ENCODE data around the gene HOXC6. TPM values are rescaled to one million over a fixed set of nuclear protein-coding genes. Genes with fewer than 3 reads are reported as not detected.

HOXC6 gene
- total RNA-seq, 1 experiment from 2014 or later, result 7.1 TPM

DNA sequence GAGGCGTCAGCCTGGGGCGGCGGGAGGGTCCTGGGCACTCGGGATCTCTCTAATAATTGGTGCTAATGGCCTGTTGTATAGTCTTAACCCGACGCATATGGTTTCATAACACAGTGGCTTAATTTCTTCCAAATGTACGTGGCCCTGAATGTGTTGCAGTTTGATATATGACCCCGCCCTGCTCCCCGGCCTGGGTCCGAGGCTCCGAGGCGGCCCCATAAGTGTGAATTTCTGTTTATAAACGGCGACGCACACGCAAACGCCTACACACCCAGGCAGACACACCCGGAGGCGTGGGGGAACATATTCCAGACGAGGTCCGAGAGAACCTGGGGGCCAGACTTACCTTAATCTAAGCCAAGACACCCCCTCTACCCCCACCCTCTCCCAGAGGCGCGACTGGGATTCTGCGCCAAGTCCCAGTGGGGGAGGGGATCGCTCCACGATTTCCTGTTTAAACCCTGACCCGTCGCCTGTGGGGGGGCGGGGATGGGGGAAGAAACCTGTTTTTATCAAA is 9.7 kb upstream of the HOXC6 start:
- TF ChIP-seq, protein P1, sequence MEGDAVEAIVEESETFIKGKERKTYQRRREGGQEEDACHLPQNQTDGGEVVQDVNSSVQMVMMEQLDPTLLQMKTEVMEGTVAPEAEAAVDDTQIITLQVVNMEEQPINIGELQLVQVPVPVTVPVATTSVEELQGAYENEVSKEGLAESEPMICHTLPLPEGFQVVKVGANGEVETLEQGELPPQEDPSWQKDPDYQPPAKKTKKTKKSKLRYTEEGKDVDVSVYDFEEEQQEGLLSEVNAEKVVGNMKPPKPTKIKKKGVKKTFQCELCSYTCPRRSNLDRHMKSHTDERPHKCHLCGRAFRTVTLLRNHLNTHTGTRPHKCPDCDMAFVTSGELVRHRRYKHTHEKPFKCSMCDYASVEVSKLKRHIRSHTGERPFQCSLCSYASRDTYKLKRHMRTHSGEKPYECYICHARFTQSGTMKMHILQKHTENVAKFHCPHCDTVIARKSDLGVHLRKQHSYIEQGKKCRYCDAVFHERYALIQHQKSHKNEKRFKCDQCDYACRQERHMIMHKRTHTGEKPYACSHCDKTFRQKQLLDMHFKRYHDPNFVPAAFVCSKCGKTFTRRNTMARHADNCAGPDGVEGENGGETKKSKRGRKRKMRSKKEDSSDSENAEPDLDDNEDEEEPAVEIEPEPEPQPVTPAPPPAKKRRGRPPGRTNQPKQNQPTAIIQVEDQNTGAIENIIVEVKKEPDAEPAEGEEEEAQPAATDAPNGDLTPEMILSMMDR (IDR thresholded peaks at IDR 0.05; ENCODE audit: unreplicated experiment), result no peak
- H3K4me1 Mint-ChIP-seq (ENCODE audit: insufficient read depth, unreplicated experiment), result peaks cover 23% of the 10 kb centered on the region
- peak overlapping the region; percentile 98 for H3K27ac Mint-ChIP-seq (ENCODE audit: low read depth, unreplicated experiment)
- CTCF ChIA-PET, result no interaction called here
- POLR2A ChIA-PET, result interaction anchor here (0.7 to 3.9 kb wide), 10 partner anchors 10 to 291 kb away, joined by 3 to 37 read pairs (median 4); partner anchors contain the start of genes CALCOCO1, HNRNPA1, HOXC13 and HOXC6
- BruUV-seq (replicated peaks), result TSS peak; percentile 85
- intact Hi-C loops (cut with micrococcal nuclease), result no loop called here
- peak overlapping the region; percentile 98 for H3K4me3 Mint-ChIP-seq (ENCODE audit: unreplicated experiment)
- peak; percentile 88 for DNase-seq (ENCODE audit: unreplicated experiment)
- H3K36me3 Mint-ChIP-seq (ENCODE audit: insufficient read depth, unreplicated experiment), result no peaks in the 10 kb centered on the region
- H3K27me3 Mint-ChIP-seq (ENCODE audit: insufficient read depth, unreplicated experiment), result no peaks in the 10 kb centered on the region
- H3K9me3 Mint-ChIP-seq (ENCODE audit: unreplicated experiment), result no peaks in the 10 kb centered on the region

DNA sequence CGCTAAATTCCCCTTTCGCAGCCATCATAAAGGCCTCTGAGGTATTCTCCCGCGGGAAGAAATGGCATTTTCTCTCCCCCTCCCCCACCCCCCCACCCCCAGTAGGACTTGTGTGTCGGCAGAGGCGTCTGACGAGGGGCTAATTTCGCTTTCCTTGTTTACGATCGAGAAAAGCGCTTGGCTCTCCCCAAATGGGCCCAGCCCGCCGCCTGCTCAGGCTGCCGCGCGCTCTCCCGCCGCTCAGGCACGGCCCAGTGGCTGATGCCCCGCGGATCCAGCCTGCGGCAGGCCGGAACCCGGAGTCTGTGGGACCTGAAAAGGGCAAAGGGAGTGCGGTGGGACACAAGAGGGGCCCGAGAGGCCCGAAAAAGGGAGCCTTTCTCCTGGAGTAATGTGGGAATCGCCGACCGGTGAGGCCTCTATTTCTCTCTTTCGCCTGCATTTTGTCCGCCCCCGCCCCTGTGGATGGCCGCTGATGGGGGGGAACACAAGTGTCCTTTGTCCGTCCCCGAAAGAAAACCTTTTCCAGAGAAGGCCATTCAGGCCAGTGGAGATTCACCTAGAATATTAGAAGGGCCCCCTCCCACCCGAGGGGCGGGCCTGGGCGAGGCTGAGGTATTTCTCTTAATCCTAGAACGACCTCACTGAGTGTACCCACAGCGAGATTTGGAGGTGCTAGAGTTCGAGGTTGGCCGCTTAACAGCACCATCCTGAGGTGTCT is 9.0 kb upstream of the HOXC6 start:
- DNase-seq (ENCODE audit: unreplicated experiment), result peak; percentile 49
- intact Hi-C loops (cut with micrococcal nuclease), result no loop called here
- H3K27me3 Mint-ChIP-seq (ENCODE audit: insufficient read depth, unreplicated experiment), result no peaks in the 10 kb centered on the region
- ChIA-PET POLR2A (interaction anchor here (0.7 to 3.1 kb wide), 8 partner anchors 9 to 261 kb away, joined by 3 to 16 read pairs (median 3); partner anchors contain the start of genes HNRNPA1, HOXC13, HOXC6 and HOXC8), CTCF (no interaction called here)
- H3K4me3 Mint-ChIP-seq (ENCODE audit: unreplicated experiment), result peak overlapping the region; percentile 98
- no peaks in the 10 kb centered on the region for H3K9me3 Mint-ChIP-seq (ENCODE audit: unreplicated experiment)
- peak overlapping the region; percentile 98 for H3K27ac Mint-ChIP-seq (ENCODE audit: low read depth, unreplicated experiment)
- H3K4me1 Mint-ChIP-seq (ENCODE audit: insufficient read depth, unreplicated experiment), result peaks cover 18% of the 10 kb centered on the region
- BruUV-seq (replicated peaks), result no TSS peak
- TF ChIP-seq, protein P1 (IDR thresholded peaks at IDR 0.05; ENCODE audit: unreplicated experiment), result no peak
- no peaks in the 10 kb centered on the region for H3K36me3 Mint-ChIP-seq (ENCODE audit: insufficient read depth, unreplicated experiment)

DNA sequence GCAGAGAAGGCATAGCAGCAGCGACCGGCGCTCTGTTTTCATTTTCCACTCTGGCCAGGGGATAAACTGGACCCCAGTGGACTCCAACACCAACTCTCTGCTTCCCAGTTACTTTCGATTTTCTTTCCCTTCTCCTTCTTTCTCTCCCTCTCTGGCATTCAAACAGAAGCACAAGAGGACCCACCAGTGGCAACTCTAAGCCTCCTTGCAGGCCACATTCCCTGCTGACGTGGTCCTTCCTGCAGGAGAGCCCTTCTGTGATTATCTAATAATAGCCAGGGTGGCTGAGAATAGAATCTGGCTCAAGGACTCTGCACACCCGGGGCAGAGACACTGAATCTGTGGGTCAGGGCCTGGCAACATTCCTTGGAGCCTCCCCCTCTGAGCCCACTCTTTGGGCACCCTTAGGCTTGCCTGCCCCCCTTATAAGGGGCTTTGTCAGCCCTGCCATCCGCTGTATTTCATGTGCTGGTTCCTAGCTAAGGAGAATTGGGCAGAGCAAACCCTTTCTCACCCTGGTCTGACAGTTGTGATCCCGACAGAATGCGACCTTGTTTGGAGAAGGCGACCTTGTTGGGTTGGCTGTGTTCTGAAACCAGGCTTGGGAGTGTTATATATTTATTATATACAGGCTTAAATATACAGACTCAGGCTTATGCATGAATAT is 8.2 kb upstream of the HOXC6 start:
- CTCF ChIA-PET, result interaction anchor here (0.7 to 5.6 kb wide), 3 partner anchors 170 to 352 kb away, joined by 3 to 38 read pairs (median 5); no protein-coding TSS in a partner anchor
- peak overlapping the region; percentile 98 for H3K4me3 Mint-ChIP-seq (ENCODE audit: unreplicated experiment)

More for the DNA sequence above, 8.2 kb upstream of the HOXC6 start:
- Mint-ChIP-seq H3K4me1 (ENCODE audit: insufficient read depth, unreplicated experiment) (peaks cover 18% of the 10 kb centered on the region), H3K27me3 (ENCODE audit: insufficient read depth, unreplicated experiment) (no peaks in the 10 kb centered on the region), H3K36me3 (ENCODE audit: insufficient read depth, unreplicated experiment) (no peaks in the 10 kb centered on the region), H3K27ac (ENCODE audit: low read depth, unreplicated experiment) (peak overlapping the region; percentile 98), H3K9me3 (ENCODE audit: unreplicated experiment) (no peaks in the 10 kb centered on the region)
- POLR2A ChIA-PET, result interaction anchor here (0.8 to 3.1 kb wide), 5 partner anchors 8 to 259 kb away, joined by 3 to 16 read pairs (median 4); partner anchors contain the start of genes HOXC6, HOXC8 and SMUG1
- BruUV-seq (replicated peaks), result no TSS peak
- DNase-seq (ENCODE audit: unreplicated experiment), result peak; percentile 33
- intact Hi-C loops (cut with micrococcal nuclease), result no loop called here
- TF ChIP-seq, protein P1 (IDR thresholded peaks at IDR 0.05; ENCODE audit: unreplicated experiment), result no peak
